Liver (tissue), 9 donors: ENCODE measurements around the gene SHISAL1. TPM values are rescaled to one million over a fixed set of nuclear protein-coding genes. Genes with fewer than 3 reads are reported as not detected.

Experiments
- DNase-seq: peaks from one replicate; pipeline ENCODE4 v3.0.0-alpha.2; 2017; ENCODE audit warnings: low spot score
- H3K27ac ChIP-seq, 2 donors: one replicate each; pipeline ENCODE4 v1.7.0; 2013; ENCODE audit warnings: inconsistent platforms in 2 of 2, low read length in 2 of 2, control low read depth in 1 of 2, low read depth in 1 of 2, mild to moderate bottlenecking in 1 of 2
- H3K27me3 ChIP-seq, 4 donors: one replicate each; pipeline versions ENCODE4 v1.6.1 to v1.7.0; 2013; ENCODE audit warnings: low read length in 3 of 4, inconsistent platforms in 1 of 4, mild to moderate bottlenecking in 1 of 4, moderate library complexity in 1 of 4; ENCODE audit not compliant: control insufficient read depth in 4 of 4, insufficient read depth in 4 of 4
- H3K36me3 ChIP-seq, 4 donors: one replicate each; pipeline versions ENCODE4 v1.6.1 to v1.7.0; 2013; ENCODE audit warnings: low read length in 3 of 4, mild to moderate bottlenecking in 3 of 4, low read depth in 1 of 4, moderate library complexity in 1 of 4; ENCODE audit not compliant: control insufficient read depth in 4 of 4, insufficient read depth in 3 of 4
- H3K4me1 ChIP-seq, 4 donors: one replicate each; pipeline versions ENCODE4 v1.6.1 to v1.7.0; 2013; ENCODE audit warnings: low read length in 3 of 4, mild to moderate bottlenecking in 3 of 4, moderate library complexity in 1 of 4; ENCODE audit not compliant: control insufficient read depth in 4 of 4, insufficient read depth in 4 of 4
- H3K4me3 ChIP-seq, 3 donors: one replicate each; pipeline versions ENCODE4 v1.6.1 to v1.7.0; 2013; ENCODE audit warnings: low read length in 3 of 3, control low read depth in 1 of 3, low read depth in 1 of 3, mild to moderate bottlenecking in 1 of 3
- H3K9ac ChIP-seq, 2 donors: one replicate each; pipeline ENCODE4 v1.7.0; 2013; ENCODE audit warnings: low read length in 2 of 2, mild to moderate bottlenecking in 2 of 2, moderate library complexity in 2 of 2, control low read depth in 1 of 2, low read depth in 1 of 2
- H3K9me3 ChIP-seq, 4 donors: one replicate each; pipeline versions ENCODE4 v1.6.1 to v1.7.0; 2013; ENCODE audit warnings: low read length in 3 of 4; ENCODE audit not compliant: control insufficient read depth in 4 of 4
- EGR1 ChIP-seq, 2 donors: IDR thresholded peaks; 2 replicates each; pipeline ENCODE4 v1.6.1; 2016 to 2018; ENCODE audit warnings: antibody characterized with exemption in 2 of 2, low read depth in 2 of 2
- FOXA1 ChIP-seq: IDR thresholded peaks from 2 replicates; pipeline ENCODE4 v1.6.1; 2016; ENCODE audit warnings: antibody characterized with exemption
- GABPA ChIP-seq, 2 donors: IDR thresholded peaks in 1 of 2; conservative IDR thresholded peaks in 1 of 2; 2 replicates each; pipeline ENCODE4 v1.6.1; 2016; ENCODE audit warnings: antibody characterized with exemption in 2 of 2, mild to moderate bottlenecking in 1 of 2, moderate library complexity in 1 of 2
- HNF4A ChIP-seq, 2 donors: conservative IDR thresholded peaks; 2 replicates each; pipeline ENCODE4 v1.6.1; 2016; ENCODE audit warnings: antibody characterized with exemption in 2 of 2, mild to moderate bottlenecking in 2 of 2
- HNF4G ChIP-seq: IDR thresholded peaks from 2 replicates; pipeline ENCODE4 v1.6.1; 2016; ENCODE audit warnings: antibody characterized with exemption
- JUND ChIP-seq, 2 donors: IDR thresholded peaks; 2 replicates each; pipeline ENCODE4 v1.6.1; 2016; ENCODE audit warnings: antibody characterized with exemption in 2 of 2
- NR2F2 ChIP-seq: IDR thresholded peaks from 2 replicates; pipeline ENCODE4 v1.6.1; 2016; ENCODE audit warnings: antibody characterized with exemption
- RAD21 ChIP-seq, 2 donors: IDR thresholded peaks; 2 replicates each; pipeline ENCODE4 v1.6.1; 2016; ENCODE audit warnings: antibody characterized with exemption in 2 of 2, mild to moderate bottlenecking in 2 of 2
- SP1 ChIP-seq: IDR thresholded peaks from 2 replicates; pipeline ENCODE4 v1.6.1; 2018; ENCODE audit warnings: antibody characterized with exemption, mild to moderate bottlenecking
- WGBS: extraction: QIAGEN DNeasy Blood & Tissue Kit; methylation state at CpG from one replicate; pipeline ENCODE4 v1.1.7; 2013; 5-methylcytosine and 5-hydroxymethylcytosine counted together
- polyA plus RNA-seq, 2 donors: library from polyadenylated mRNA; stranded (reverse) in 1 of 2; unstranded in 1 of 2; fragments of 200-250 nt in 1 of 2; fragments of >200 nt in 1 of 2; fragmentation: Nextera tagmentation in 1 of 2; extraction: Ambion mirVana in 1 of 2; gene quantifications; one replicate each; pipeline versions ENCODE4 v1.2.1 to v1.2.3, GENCODE V29; 2013 to 2015
- total RNA-seq, 2 donors: library from RNA; depleted of rRNA; stranded (reverse); fragments of >200 nt; gene quantifications; one replicate each; pipeline ENCODE4 v1.2.3, GENCODE V29; 2014
- TF ChIP-seq, protein P1 (sequence below): IDR thresholded peaks from 2 replicates; pipeline ENCODE4 v1.6.1; 2016; ENCODE audit warnings: antibody characterized with exemption
- TF ChIP-seq, protein P2 (sequence below): IDR thresholded peaks from 2 replicates; pipeline ENCODE4 v1.6.1; 2016; ENCODE audit warnings: antibody characterized with exemption
- TF ChIP-seq, protein P3 (sequence below): IDR thresholded peaks from 2 replicates; pipeline ENCODE4 v1.6.1; 2016; ENCODE audit warnings: antibody characterized with exemption
- TF ChIP-seq, protein P4 (sequence below): IDR thresholded peaks from 2 replicates; pipeline ENCODE4 v1.6.1; 2016; ENCODE audit warnings: antibody characterized with exemption, mild to moderate bottlenecking
- donor health status: healthy.
- donor health status: healthy.
- donor health status: healthy.
- donor health status: healthy.
- donor health status: healthy.

SHISAL1 gene
- total and polyA plus RNA-seq, 4 donors, result 0.07 to 0.17 (median 0.13) TPM

DNA sequence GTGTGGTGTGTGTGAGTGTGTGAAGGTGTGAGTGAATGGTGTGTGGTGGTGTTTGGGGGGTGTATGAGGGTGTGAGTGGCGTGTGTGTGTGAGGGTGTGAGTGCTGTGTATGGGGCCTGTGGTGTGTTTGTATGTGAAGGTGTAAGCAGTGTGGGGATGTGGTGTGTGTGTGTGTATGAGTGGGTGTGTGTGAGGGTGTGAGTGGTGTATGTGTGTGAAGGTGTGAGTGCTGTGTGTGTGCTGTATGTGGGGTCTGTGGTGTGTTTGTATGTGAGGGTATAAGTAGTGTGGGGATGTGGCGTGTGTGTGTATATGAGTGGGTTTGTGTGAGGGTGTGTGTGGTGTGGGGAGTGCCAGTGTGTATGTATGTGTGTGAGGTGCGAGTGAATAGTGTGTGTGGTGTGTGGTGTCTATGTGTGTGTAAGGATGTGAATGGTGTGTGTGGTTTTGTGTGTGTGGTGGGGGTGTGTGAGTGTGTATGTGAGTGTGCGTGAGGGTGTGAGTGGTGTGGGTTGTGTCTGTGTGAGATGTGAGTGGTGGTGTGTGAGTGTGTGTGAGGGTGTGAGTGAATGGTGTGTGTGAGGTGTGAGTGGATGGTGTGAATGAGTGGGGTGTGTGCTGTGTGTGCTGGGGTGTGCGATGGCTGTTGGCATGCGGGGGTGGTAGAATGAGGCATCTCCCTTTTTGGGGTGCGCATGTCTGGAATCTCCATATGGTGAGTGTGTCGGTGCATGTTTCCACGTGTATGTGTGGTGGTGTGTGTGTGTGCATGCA, 22.5 kb upstream of the SHISAL1 start:
- H3K27me3 ChIP-seq, result peaks cover 0 to 5% (median 0%) of the 10 kb centered on the region in 4 donors
- H3K4me3 ChIP-seq, result no peak overlapping the region

DNA sequence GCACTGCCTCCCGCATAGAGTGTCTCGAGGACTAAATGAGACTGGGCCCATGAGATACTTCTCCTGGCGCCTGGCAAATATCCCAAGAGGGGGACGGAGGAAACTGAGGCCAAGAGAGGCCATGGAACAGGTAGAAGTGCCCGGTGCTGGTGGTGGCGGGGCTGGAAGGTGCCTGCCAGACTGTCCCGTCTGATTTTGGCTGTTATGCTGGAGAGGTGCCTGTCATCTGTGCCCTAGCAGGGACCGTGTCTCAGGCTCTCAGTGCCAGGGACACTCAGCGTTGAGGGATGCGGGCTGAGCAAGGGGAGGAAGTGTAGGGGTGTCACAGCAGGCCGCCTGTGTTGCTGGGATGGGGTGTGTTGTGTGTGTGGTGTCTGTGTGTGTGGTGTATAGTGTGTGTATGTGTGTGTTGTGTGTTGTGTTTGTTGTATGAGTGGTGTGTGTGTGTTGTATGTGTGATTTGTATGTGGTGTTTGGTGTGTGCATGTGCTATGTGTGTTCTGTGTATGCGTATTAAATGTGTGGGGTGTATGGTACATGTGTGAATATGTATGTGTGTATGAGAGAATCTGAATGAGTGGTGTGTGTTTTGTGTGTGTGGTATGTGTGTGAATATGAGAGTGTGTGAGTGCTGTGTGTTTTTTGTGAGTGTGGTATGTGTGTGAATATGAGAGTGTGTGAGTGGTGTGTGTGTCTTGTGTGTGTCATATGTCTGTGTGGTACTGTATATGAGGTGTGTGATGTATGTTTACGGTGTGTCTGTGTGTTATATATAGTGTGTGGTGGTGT, 21.3 kb upstream of the SHISAL1 start:
- DNase-seq, result no peak
- H3K4me3 ChIP-seq, result no peak overlapping the region
- no peak overlapping the region for H3K9ac ChIP-seq
- H3K36me3 ChIP-seq, result no peaks in the 10 kb centered on the region
- WGBS, result 72% methylated on average over 13 of the region's 13 CpGs
- TF ChIP-seq JUND (IDR thresholded peaks at IDR 0.05), result no peak
- TF ChIP-seq, protein P1, sequence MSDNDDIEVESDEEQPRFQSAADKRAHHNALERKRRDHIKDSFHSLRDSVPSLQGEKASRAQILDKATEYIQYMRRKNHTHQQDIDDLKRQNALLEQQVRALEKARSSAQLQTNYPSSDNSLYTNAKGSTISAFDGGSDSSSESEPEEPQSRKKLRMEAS, result no peak
- no peak for TF ChIP-seq SP1
- TF ChIP-seq HNF4A (conservative IDR thresholded peaks at IDR 0.05), result no peak
- TF ChIP-seq FOXA1, result no peak
- TF ChIP-seq, protein P2, sequence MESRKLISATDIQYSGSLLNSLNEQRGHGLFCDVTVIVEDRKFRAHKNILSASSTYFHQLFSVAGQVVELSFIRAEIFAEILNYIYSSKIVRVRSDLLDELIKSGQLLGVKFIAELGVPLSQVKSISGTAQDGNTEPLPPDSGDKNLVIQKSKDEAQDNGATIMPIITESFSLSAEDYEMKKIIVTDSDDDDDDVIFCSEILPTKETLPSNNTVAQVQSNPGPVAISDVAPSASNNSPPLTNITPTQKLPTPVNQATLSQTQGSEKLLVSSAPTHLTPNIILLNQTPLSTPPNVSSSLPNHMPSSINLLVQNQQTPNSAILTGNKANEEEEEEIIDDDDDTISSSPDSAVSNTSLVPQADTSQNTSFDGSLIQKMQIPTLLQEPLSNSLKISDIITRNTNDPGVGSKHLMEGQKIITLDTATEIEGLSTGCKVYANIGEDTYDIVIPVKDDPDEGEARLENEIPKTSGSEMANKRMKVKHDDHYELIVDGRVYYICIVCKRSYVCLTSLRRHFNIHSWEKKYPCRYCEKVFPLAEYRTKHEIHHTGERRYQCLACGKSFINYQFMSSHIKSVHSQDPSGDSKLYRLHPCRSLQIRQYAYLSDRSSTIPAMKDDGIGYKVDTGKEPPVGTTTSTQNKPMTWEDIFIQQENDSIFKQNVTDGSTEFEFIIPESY, result no peak
- TF ChIP-seq EGR1 (IDR thresholded peaks at IDR 0.05; ENCODE audit: low read depth in 2 of 2), result no peak
- no peak for TF ChIP-seq NR2F2
- TF ChIP-seq, protein P3, sequence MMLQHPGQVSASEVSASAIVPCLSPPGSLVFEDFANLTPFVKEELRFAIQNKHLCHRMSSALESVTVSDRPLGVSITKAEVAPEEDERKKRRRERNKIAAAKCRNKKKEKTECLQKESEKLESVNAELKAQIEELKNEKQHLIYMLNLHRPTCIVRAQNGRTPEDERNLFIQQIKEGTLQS, result no peak
- H3K4me1 ChIP-seq, result peaks cover 0 to 9% (median 2%) of the 10 kb centered on the region in 4 donors
- peaks cover 0 to 9% (median 0%) of the 10 kb centered on the region in 4 donors for H3K27me3 ChIP-seq
- no peak overlapping the region for H3K27ac ChIP-seq
- no peaks in the 10 kb centered on the region for H3K9me3 ChIP-seq

More for the DNA sequence above, 22.5 kb upstream of the SHISAL1 start:
- TF ChIP-seq HNF4A (conservative IDR thresholded peaks at IDR 0.05) (no peak), SP1 (no peak), GABPA (IDR thresholded peaks at IDR 0.05 in 1 of 2, conservative IDR thresholded peaks at IDR 0.05 in 1 of 2) (no peak)
- TF ChIP-seq, protein P2, result no peak
- H3K4me1 ChIP-seq, result peaks cover 0 to 9% (median 2%) of the 10 kb centered on the region in 4 donors
- WGBS, result 93% methylated on average over 9 of the region's 9 CpGs
- DNase-seq, result no peak
- H3K9me3 ChIP-seq, result no peaks in the 10 kb centered on the region
- H3K27ac ChIP-seq, result no peak overlapping the region
- H3K36me3 ChIP-seq, result no peaks in the 10 kb centered on the region
- no peak overlapping the region for H3K9ac ChIP-seq

DNA sequence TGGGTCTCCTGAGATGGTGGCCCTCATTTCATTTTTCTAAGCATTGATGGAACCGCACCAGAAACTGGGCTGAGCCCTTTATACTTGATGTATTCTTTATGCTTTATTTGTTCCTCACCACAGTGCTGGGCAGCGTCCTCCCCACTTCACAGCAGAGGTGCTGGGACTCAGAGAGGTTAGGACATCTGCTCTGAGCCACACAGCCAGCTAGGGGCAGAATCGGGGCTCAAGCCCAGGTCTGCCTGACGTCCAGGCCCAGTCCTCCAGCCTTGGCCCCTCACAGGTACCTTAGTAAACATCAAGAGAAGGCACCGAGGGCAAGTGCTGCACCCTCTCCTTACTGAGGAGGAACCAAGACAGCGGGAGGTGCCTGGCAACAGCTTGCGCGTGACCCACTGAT, 20.2 kb upstream of the SHISAL1 start:
- Histone ChIP-seq H3K4me1 (peaks cover 0 to 9% (median 2%) of the 10 kb centered on the region in 4 donors), H3K27me3 (peaks cover 0 to 9% (median 0%) of the 10 kb centered on the region in 4 donors), H3K36me3 (no peaks in the 10 kb centered on the region), H3K4me3 (no peak overlapping the region), H3K27ac (no peak overlapping the region), H3K9ac (no peak overlapping the region), H3K9me3 (no peaks in the 10 kb centered on the region)
- 76% methylated on average over 8 of the region's 8 CpGs for WGBS
- DNase-seq, result no peak
- TF ChIP-seq, protein P1, result no peak
- TF ChIP-seq HNF4A (conservative IDR thresholded peaks at IDR 0.05) (no peak), RAD21 (IDR thresholded peaks at IDR 0.05) (no peak), HNF4G (no peak)
- TF ChIP-seq, protein P3, result no peak
- TF ChIP-seq, protein P4, sequence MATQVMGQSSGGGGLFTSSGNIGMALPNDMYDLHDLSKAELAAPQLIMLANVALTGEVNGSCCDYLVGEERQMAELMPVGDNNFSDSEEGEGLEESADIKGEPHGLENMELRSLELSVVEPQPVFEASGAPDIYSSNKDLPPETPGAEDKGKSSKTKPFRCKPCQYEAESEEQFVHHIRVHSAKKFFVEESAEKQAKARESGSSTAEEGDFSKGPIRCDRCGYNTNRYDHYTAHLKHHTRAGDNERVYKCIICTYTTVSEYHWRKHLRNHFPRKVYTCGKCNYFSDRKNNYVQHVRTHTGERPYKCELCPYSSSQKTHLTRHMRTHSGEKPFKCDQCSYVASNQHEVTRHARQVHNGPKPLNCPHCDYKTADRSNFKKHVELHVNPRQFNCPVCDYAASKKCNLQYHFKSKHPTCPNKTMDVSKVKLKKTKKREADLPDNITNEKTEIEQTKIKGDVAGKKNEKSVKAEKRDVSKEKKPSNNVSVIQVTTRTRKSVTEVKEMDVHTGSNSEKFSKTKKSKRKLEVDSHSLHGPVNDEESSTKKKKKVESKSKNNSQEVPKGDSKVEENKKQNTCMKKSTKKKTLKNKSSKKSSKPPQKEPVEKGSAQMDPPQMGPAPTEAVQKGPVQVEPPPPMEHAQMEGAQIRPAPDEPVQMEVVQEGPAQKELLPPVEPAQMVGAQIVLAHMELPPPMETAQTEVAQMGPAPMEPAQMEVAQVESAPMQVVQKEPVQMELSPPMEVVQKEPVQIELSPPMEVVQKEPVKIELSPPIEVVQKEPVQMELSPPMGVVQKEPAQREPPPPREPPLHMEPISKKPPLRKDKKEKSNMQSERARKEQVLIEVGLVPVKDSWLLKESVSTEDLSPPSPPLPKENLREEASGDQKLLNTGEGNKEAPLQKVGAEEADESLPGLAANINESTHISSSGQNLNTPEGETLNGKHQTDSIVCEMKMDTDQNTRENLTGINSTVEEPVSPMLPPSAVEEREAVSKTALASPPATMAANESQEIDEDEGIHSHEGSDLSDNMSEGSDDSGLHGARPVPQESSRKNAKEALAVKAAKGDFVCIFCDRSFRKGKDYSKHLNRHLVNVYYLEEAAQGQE, result no peak
- TF ChIP-seq, protein P2, result no peak
